NT2/D1 (cell line): ENCODE results near the gene SLC6A2.

Experiments
- SUZ12 ChIP-seq: IDR thresholded peaks from 2 replicates; pipeline ENCODE4 v1.6.1; 2011; ENCODE audit not compliant: insufficient read length, insufficient read depth; ENCODE audit errors: extremely low read depth
- YY1 ChIP-seq: IDR thresholded peaks from 2 replicates; pipeline ENCODE4 v1.6.1; 2011; ENCODE audit not compliant: insufficient read length, insufficient read depth
- ZNF274 ChIP-seq: IDR thresholded peaks from 2 replicates; pipeline ENCODE4 v1.6.1; 2011; ENCODE audit warnings: mild to moderate bottlenecking, low read depth, low read length

GRCh38 chr16:55647798-55648197 is 8.0 kb upstream of the SLC6A2 start:
- TF ChIP-seq ZNF274 (no peak), YY1 (no peak), SUZ12 (no peak)
